A549 (cell line): Measurements from ENCODE around the gene DIP2C.

ENCODE experiments used
- CTCF ChIP-seq: fragments of >200 bp; sonication (Bioruptor Twin); formaldehyde crosslinking; IDR thresholded peaks from 3 replicates; pipeline ENCODE4 v1.5.1; 2016
- EP300 ChIP-seq, 2 experiments: fragments of >200 bp; sonication (Bioruptor Twin); formaldehyde crosslinking; IDR thresholded peaks; 2 replicates in 1 of 2; 3 replicates in 1 of 2; pipeline ENCODE4 v1.6.1; 2016 to 2017
- MYC ChIP-seq: IDR thresholded peaks from 2 replicates; pipeline ENCODE4 v1.6.1; 2012; ENCODE audit warnings: mild to moderate bottlenecking, inconsistent platforms, low read length, improper control_type of control experiment, borderline replicate concordance
- NFE2L2 ChIP-seq: fragments of 150-350 bp; conservative IDR thresholded peaks from 2 replicates; pipeline ENCODE4 v1.6.1; 2014; ENCODE audit warnings: low read length
- PHF8 ChIP-seq: fragments of 200-600 bp; sonication (generic); IDR thresholded peaks from 2 replicates; pipeline ENCODE4 v1.6.1; 2016; ENCODE audit warnings: low read depth, mild to moderate bottlenecking, antibody characterized with exemption, moderate library complexity, borderline replicate concordance
- TF ChIP-seq, protein P1 (sequence below): fragments of 250-450 bp; sonication (Bioruptor Pico); IDR thresholded peaks from 2 replicates; pipeline ENCODE4 v1.5.0; 2021; ENCODE audit warnings: mild to moderate bottlenecking, moderate library complexity, borderline replicate concordance

GRCh38 chr10:370449-370825, 319.0 kb downstream of the DIP2C start:
- TF ChIP-seq CTCF (no peak), EP300 (IDR thresholded peaks at IDR 0.05) (no peak), NFE2L2 (no peak), MYC (no peak), PHF8 (no peak)
- TF ChIP-seq, protein P1, sequence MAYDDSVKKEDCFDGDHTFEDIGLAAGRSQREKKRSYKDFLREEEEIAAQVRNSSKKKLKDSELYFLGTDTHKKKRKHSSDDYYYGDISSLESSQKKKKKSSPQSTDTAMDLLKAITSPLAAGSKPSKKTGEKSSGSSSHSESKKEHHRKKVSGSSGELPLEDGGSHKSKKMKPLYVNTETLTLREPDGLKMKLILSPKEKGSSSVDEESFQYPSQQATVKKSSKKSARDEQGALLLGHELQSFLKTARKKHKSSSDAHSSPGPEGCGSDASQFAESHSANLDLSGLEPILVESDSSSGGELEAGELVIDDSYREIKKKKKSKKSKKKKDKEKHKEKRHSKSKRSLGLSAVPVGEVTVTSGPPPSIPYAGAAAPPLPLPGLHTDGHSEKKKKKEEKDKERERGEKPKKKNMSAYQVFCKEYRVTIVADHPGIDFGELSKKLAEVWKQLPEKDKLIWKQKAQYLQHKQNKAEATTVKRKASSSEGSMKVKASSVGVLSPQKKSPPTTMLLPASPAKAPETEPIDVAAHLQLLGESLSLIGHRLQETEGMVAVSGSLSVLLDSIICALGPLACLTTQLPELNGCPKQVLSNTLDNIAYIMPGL (CRISPR knock-in tag): no peak
